Measurements from ENCODE around the gene PROC. TPM values are rescaled to one million over a fixed set of nuclear protein-coding genes. Genes with fewer than 3 reads are reported as not detected.

PROC gene
- total RNA-seq, 2 experiments from 2014 or later, result not detected

DNA sequence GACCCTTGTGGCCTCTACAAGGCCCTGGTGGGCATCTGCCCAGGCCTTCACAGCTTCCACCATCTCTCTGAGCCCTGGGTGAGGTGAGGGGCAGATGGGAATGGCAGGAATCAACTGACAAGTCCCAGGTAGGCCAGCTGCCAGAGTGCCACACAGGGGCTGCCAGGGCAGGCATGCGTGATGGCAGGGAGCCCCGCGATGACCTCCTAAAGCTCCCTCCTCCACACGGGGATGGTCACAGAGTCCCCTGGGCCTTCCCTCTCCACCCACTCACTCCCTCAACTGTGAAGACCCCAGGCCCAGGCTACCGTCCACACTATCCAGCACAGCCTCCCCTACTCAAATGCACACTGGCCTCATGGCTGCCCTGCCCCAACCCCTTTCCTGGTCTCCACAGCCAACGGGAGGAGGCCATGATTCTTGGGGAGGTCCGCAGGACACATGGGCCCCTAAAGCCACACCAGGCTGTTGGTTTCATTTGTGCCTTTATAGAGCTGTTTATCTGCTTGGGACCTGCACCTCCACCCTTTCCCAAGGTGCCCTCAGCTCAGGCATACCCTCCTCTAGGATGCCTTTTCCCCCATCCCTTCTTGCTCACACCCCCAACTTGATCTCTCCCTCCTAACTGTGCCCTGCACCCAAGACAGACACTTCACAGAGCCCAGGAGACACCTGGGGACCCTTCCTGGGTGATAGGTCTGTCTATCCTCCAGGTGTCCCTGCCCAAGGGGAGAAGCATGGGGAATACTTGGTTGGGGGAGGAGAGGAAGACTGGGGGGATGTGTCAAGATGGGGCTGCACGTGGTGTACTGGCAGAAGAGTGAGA, 2.0 kb downstream of the PROC start:
- ChIA-PET CTCF (no interaction called here), POLR2A (no interaction called here)
- Mint-ChIP-seq H3K9me3 (no peaks in the 10 kb centered on the region), H3K4me3 (no peak overlapping the region), H3K27ac (no peak overlapping the region), H3K4me1 (peaks cover 34% of the 10 kb centered on the region), H3K36me3 (ENCODE audit: low read depth) (no peaks in the 10 kb centered on the region), H3K27me3 (peaks cover 58% of the 10 kb centered on the region)
- DNase-seq, result no peak

GRCh38 chr2:127421116-127421800, 3.0 kb downstream of the PROC start:
- Mint-ChIP-seq H3K36me3 (ENCODE audit: low read depth) (no peaks in the 10 kb centered on the region), H3K27me3 (peaks cover 58% of the 10 kb centered on the region), H3K4me1 (peaks cover 28% of the 10 kb centered on the region), H3K4me3 (no peak overlapping the region), H3K27ac (no peak overlapping the region), H3K9me3 (no peaks in the 10 kb centered on the region)
- ChIA-PET CTCF (no interaction called here), POLR2A (no interaction called here)
- DNase-seq, result no peak

DNA sequence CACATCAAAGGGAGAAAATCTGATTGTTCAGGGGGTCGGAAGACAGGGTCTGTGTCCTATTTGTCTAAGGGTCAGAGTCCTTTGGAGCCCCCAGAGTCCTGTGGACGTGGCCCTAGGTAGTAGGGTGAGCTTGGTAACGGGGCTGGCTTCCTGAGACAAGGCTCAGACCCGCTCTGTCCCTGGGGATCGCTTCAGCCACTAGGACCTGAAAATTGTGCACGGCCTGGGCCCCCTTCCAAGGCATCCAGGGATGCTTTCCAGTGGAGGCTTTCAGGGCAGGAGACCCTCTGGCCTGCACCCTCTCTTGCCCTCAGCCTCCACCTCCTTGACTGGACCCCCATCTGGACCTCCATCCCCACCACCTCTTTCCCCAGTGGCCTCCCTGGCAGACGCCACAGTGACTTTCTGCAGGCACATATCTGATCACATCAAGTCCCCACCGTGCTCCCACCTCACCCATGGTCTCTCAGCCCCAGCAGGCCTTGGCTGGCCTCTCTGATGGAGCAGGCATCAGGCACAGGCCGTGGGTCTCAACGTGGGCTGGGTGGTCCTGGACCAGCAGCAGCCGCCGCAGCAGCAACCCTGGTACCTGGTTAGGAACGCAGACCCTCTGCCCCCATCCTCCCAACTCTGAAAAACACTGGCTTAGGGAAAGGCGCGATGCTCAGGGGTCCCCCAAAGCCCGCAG, 3.8 kb downstream of the PROC start:
- ChIA-PET POLR2A (interaction anchor here (1.4 kb wide), 1 partner anchor 11 kb away, joined by 4 read pairs; no protein-coding TSS in a partner anchor), CTCF (no interaction called here)
- Mint-ChIP-seq H3K27ac (no peak overlapping the region), H3K9me3 (no peaks in the 10 kb centered on the region), H3K36me3 (ENCODE audit: low read depth) (no peaks in the 10 kb centered on the region), H3K4me1 (peaks cover 20% of the 10 kb centered on the region), H3K4me3 (no peak overlapping the region), H3K27me3 (peaks cover 56% of the 10 kb centered on the region)
- DNase-seq, result peak; percentile 1

DNA sequence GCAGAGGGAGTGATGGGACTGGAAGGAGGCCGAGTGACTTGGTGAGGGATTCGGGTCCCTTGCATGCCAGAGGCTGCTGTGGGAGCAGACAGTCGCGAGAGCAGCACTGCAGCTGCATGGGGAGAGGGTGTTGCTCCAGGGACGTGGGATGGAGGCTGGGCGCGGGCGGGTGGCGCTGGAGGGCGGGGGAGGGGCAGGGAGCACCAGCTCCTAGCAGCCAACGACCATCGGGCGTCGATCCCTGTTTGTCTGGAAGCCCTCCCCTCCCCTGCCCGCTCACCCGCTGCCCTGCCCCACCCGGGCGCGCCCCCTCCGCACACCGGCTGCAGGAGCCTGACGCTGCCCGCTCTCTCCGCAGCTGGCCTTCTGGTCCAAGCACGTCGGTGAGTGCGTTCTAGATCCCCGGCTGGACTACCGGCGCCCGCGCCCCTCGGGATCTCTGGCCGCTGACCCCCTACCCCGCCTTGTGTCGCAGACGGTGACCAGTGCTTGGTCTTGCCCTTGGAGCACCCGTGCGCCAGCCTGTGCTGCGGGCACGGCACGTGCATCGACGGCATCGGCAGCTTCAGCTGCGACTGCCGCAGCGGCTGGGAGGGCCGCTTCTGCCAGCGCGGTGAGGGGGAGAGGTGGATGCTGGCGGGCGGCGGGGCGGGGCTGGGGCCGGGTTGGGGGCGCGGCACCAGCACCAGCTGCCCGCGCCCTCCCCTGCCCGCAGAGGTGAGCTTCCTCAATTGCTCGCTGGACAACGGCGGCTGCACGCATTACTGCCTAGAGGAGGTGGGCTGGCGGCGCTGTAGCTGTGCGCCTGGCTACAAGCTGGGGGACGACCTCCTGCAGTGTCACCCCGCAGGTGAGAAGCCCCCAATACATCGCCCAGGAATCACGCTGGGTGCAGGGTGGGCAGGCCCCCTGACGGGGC, 4.6 kb downstream of the PROC start:
- DNase-seq, result peak; percentile 16
- ChIA-PET POLR2A (interaction anchor here (1.2 to 1.4 kb wide), 2 partner anchors 9 to 12 kb away, joined by 4 read pairs; no protein-coding TSS in a partner anchor), CTCF (no interaction called here)
- Mint-ChIP-seq H3K27ac (no peak overlapping the region), H3K36me3 (ENCODE audit: low read depth) (no peaks in the 10 kb centered on the region), H3K9me3 (no peaks in the 10 kb centered on the region), H3K4me3 (no peak overlapping the region), H3K4me1 (peaks cover 13% of the 10 kb centered on the region), H3K27me3 (peaks cover 49% of the 10 kb centered on the region)

DNA sequence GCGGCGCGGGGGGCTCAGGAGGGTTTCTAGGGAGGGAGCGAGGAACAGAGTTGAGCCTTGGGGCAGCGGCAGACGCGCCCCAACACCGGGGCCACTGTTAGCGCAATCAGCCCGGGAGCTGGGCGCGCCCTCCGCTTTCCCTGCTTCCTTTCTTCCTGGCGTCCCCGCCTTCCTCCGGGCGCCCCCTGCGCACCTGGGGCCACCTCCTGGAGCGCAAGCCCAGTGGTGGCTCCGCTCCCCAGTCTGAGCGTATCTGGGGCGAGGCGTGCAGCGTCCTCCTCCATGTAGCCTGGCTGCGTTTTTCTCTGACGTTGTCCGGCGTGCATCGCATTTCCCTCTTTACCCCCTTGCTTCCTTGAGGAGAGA, 5.2 kb downstream of the PROC start:
- H3K4me1 Mint-ChIP-seq, result peaks cover 13% of the 10 kb centered on the region
- H3K9me3 Mint-ChIP-seq, result no peaks in the 10 kb centered on the region
- CTCF ChIA-PET, result no interaction called here
- no peak overlapping the region for H3K4me3 Mint-ChIP-seq
- H3K27me3 Mint-ChIP-seq, result peaks cover 44% of the 10 kb centered on the region
- H3K27ac Mint-ChIP-seq, result no peak overlapping the region
- peak; percentile 16 for DNase-seq
- H3K36me3 Mint-ChIP-seq (ENCODE audit: low read depth), result no peaks in the 10 kb centered on the region
- POLR2A ChIA-PET, result interaction anchor here (1.2 to 1.4 kb wide), 2 partner anchors 9 to 12 kb away, joined by 4 read pairs; no protein-coding TSS in a partner anchor

- H3K27ac Mint-ChIP-seq, result no peak overlapping the region
- no peaks in the 10 kb centered on the region for H3K9me3 Mint-ChIP-seq
- peaks cover 13% of the 10 kb centered on the region for H3K4me1 Mint-ChIP-seq
- no peak for DNase-seq
- ChIA-PET POLR2A (interaction anchor here (0.8 to 1.2 kb wide), 2 partner anchors 7 to 13 kb away, joined by 3 to 4 read pairs; no protein-coding TSS in a partner anchor), CTCF (no interaction called here)
- H3K36me3 Mint-ChIP-seq (ENCODE audit: low read depth), result no peaks in the 10 kb centered on the region
- no peak overlapping the region for H3K4me3 Mint-ChIP-seq
- peaks cover 44% of the 10 kb centered on the region for H3K27me3 Mint-ChIP-seq
Observed at GRCh38 chr2:127423880-127424279, 5.7 kb downstream of the PROC start.

- no peaks in the 10 kb centered on the region for H3K36me3 Mint-ChIP-seq (ENCODE audit: low read depth)
- H3K9me3 Mint-ChIP-seq, result no peaks in the 10 kb centered on the region
Observed at GRCh38 chr2:127424598-127425520, 6.6 kb downstream of the PROC start.

DNA sequence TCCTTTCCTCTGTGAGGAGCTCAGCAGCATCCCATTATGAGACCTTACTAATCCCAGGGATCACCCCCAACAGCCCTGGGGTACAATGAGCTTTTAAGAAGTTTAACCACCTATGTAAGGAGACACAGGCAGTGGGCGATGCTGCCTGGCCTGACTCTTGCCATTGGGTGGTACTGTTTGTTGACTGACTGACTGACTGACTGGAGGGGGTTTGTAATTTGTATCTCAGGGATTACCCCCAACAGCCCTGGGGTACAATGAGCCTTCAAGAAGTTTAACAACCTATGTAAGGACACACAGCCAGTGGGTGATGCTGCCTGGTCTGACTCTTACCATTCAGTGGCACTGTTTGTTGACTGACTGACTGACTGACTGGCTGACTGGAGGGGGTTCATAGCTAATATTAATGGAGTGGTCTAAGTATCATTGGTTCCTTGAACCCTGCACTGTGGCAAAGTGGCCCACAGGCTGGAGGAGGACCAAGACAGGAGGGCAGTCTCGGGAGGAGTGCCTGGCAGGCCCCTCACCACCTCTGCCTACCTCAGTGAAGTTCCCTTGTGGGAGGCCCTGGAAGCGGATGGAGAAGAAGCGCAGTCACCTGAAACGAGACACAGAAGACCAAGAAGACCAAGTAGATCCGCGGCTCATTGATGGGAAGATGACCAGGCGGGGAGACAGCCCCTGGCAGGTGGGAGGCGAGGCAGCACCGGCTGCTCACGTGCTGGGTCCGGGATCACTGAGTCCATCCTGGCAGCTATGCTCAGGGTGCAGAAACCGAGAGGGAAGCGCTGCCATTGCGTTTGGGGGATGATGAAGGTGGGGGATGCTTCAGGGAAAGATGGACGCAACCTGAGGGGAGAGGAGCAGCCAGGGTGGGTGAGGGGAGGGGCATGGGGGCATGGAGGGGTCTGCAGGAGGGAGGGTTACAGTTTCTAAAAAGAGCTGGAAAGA, 7.6 kb downstream of the PROC start:
- Mint-ChIP-seq H3K4me1 (peaks cover 13% of the 10 kb centered on the region), H3K4me3 (no peak overlapping the region), H3K27ac (no peak overlapping the region), H3K27me3 (peaks cover 37% of the 10 kb centered on the region), H3K36me3 (ENCODE audit: low read depth) (no peaks in the 10 kb centered on the region), H3K9me3 (no peaks in the 10 kb centered on the region)
- ChIA-PET CTCF (interaction anchor here (1.1 kb wide), 1 partner anchor 10 kb away, joined by 3 read pairs; no protein-coding TSS in a partner anchor), POLR2A (no interaction called here)
- peak; percentile 8 for DNase-seq

More at GRCh38 chr2:127424598-127425520, 6.6 kb downstream of the PROC start:
- Mint-ChIP-seq H3K4me3 (no peak overlapping the region), H3K27me3 (peaks cover 41% of the 10 kb centered on the region), H3K4me1 (peaks cover 13% of the 10 kb centered on the region), H3K27ac (no peak overlapping the region)
- peak; percentile 11 for DNase-seq
- ChIA-PET POLR2A (interaction anchor here (0.8 to 1.2 kb wide), 2 partner anchors 8 to 14 kb away, joined by 3 to 4 read pairs; no protein-coding TSS in a partner anchor), CTCF (interaction anchor here (1.1 kb wide), 1 partner anchor 9 kb away, joined by 3 read pairs; no protein-coding TSS in a partner anchor)

GRCh38 chr2:127426501-127427354, 8.5 kb downstream of the PROC start:
- peaks cover 28% of the 10 kb centered on the region for H3K27me3 Mint-ChIP-seq
- POLR2A ChIA-PET, result interaction anchor here (1.0 kb wide), 1 partner anchor 50 kb away, joined by 3 read pairs; no protein-coding TSS in a partner anchor
- peaks cover 13% of the 10 kb centered on the region for H3K4me1 Mint-ChIP-seq
- CTCF ChIA-PET, result interaction anchor here (1.1 kb wide), 1 partner anchor 11 kb away, joined by 3 read pairs; no protein-coding TSS in a partner anchor
- H3K4me3 Mint-ChIP-seq, result no peak overlapping the region
- H3K36me3 Mint-ChIP-seq (ENCODE audit: low read depth), result no peaks in the 10 kb centered on the region
- H3K9me3 Mint-ChIP-seq, result no peaks in the 10 kb centered on the region
- peak; percentile 11 for DNase-seq
- no peak overlapping the region for H3K27ac Mint-ChIP-seq
